Measurements from ENCODE around the gene SUGCT. TPM values are rescaled to one million over a fixed set of nuclear protein-coding genes. Genes with fewer than 3 reads are reported as not detected.

Gene SUGCT
- polyA plus RNA-seq, 3 donors: 12.9 to 16.3 (median 13.0) TPM

GRCh38 chr7:40421433-40421832, 286.6 kb downstream of the SUGCT start:
- DNase-seq (ENCODE audit: extremely low read depth in 1 of 11, low read depth in 9 of 11, low spot score in 4 of 11): no peak

GRCh38 chr7:40425696-40426095, 290.9 kb downstream of the SUGCT start:
- no peak for DNase-seq (ENCODE audit: extremely low read depth in 1 of 11, low read depth in 9 of 11, low spot score in 4 of 11)

- no peak for DNase-seq (ENCODE audit: extremely low read depth in 1 of 11, low read depth in 9 of 11, low spot score in 4 of 11)
These were observed 293.6 kb downstream of the SUGCT start for GRCh38 chr7:40428421-40428820.

GRCh38 chr7:40429826-40430225, 295.0 kb downstream of the SUGCT start:
- DNase-seq (ENCODE audit: extremely low read depth in 1 of 11, low read depth in 9 of 11, low spot score in 4 of 11): no peak

- no peak for DNase-seq (ENCODE audit: extremely low read depth in 1 of 11, low read depth in 9 of 11, low spot score in 4 of 11)
These were observed 297.2 kb downstream of the SUGCT start for GRCh38 chr7:40432046-40432445.

GRCh38 chr7:40436710-40437109, 301.9 kb downstream of the SUGCT start:
- DNase-seq (ENCODE audit: extremely low read depth in 1 of 11, low read depth in 9 of 11, low spot score in 4 of 11): no peak

- no peak for DNase-seq (ENCODE audit: extremely low read depth in 1 of 11, low read depth in 9 of 11, low spot score in 4 of 11)
These were observed 302.7 kb downstream of the SUGCT start for GRCh38 chr7:40437498-40437897.

- DNase-seq (ENCODE audit: extremely low read depth in 1 of 11, low read depth in 9 of 11, low spot score in 4 of 11): no peak
These were observed 303.3 kb downstream of the SUGCT start for GRCh38 chr7:40437936-40438634.

- no peak for DNase-seq (ENCODE audit: extremely low read depth in 1 of 11, low read depth in 9 of 11, low spot score in 4 of 11)
These were observed 304.9 kb downstream of the SUGCT start for GRCh38 chr7:40439686-40440085.

GRCh38 chr7:40447345-40447744, 312.5 kb downstream of the SUGCT start:
- no peak for DNase-seq (ENCODE audit: extremely low read depth in 1 of 11, low read depth in 9 of 11, low spot score in 4 of 11)

GRCh38 chr7:40455485-40455884, 320.7 kb downstream of the SUGCT start:
- DNase-seq (ENCODE audit: extremely low read depth in 1 of 11, low read depth in 9 of 11, low spot score in 4 of 11): no peak

- no peak for DNase-seq (ENCODE audit: extremely low read depth in 1 of 11, low read depth in 9 of 11, low spot score in 4 of 11)
These were observed 323.1 kb downstream of the SUGCT start for GRCh38 chr7:40457776-40458480.

- no peak for DNase-seq (ENCODE audit: extremely low read depth in 1 of 11, low read depth in 9 of 11, low spot score in 4 of 11)
These were observed 328.6 kb downstream of the SUGCT start for GRCh38 chr7:40463446-40463845.

GRCh38 chr7:40468891-40469864, 334.4 kb downstream of the SUGCT start:
- peak in 4 of 11 donors; percentile 8 to 29 (median 24) for DNase-seq (ENCODE audit: extremely low read depth in 1 of 11, low read depth in 9 of 11, low spot score in 4 of 11)

- DNase-seq (ENCODE audit: extremely low read depth in 1 of 11, low read depth in 9 of 11, low spot score in 4 of 11): no peak
These were observed 335.3 kb downstream of the SUGCT start for GRCh38 chr7:40470091-40470592.

- no peak for DNase-seq (ENCODE audit: extremely low read depth in 1 of 11, low read depth in 9 of 11, low spot score in 4 of 11)
These were observed 336.0 kb downstream of the SUGCT start for GRCh38 chr7:40470817-40471216.

GRCh38 chr7:40471891-40472290, 337.1 kb downstream of the SUGCT start:
- DNase-seq (ENCODE audit: extremely low read depth in 1 of 11, low read depth in 9 of 11, low spot score in 4 of 11): no peak

- DNase-seq (ENCODE audit: extremely low read depth in 1 of 11, low read depth in 9 of 11, low spot score in 4 of 11): no peak
These were observed 340.2 kb downstream of the SUGCT start for GRCh38 chr7:40474790-40475680.

GRCh38 chr7:40475681-40475982, 340.8 kb downstream of the SUGCT start:
- no peak for DNase-seq (ENCODE audit: extremely low read depth in 1 of 11, low read depth in 9 of 11, low spot score in 4 of 11)

All from renal cortex interstitium (tissue), 11 donors.